GM23338 (cell line): ENCODE measurements around the gene WDR62. TPM values are rescaled to one million over a fixed set of nuclear protein-coding genes. Genes with fewer than 3 reads are reported as not detected.

ENCODE experiments used
- ATAC-seq: fragments of 200-7000 bp; cut with Tn5 transposase; 3 replicates; pipeline ENCODE4 v1.9.1; 2020
- DNase-seq: peaks from one replicate; pipeline ENCODE4 v3.0.0-alpha.2; 2015; ENCODE audit warnings: low spot score
- H2AFZ ChIP-seq: fragments of 200-600 bp; sonication (generic); 2 replicates; pipeline ENCODE4 v1.8.0; 2016; ENCODE audit warnings: antibody characterized with exemption, mild to moderate bottlenecking, moderate library complexity
- H3F3A ChIP-seq: fragments of 200-600 bp; sonication (generic); replicated peaks from 2 replicates; pipeline ENCODE4 v1.8.0; 2017; ENCODE audit warnings: antibody characterized with exemption, mixed run types, low read depth
- H3K27ac ChIP-seq: fragments of 200-600 bp; sonication (generic); 2 replicates; pipeline ENCODE4 v1.6.1; 2016; ENCODE audit warnings: low read depth
- H3K27me3 ChIP-seq: fragments of 200-600 bp; sonication (generic); 2 replicates; pipeline ENCODE4 v1.8.0; 2016; ENCODE audit warnings: mild to moderate bottlenecking, mixed run types, moderate library complexity; ENCODE audit not compliant: insufficient read depth
- H3K36me3 ChIP-seq: fragments of 200-600 bp; sonication (generic); 2 replicates; pipeline ENCODE4 v1.8.0; 2016; ENCODE audit warnings: mild to moderate bottlenecking; ENCODE audit not compliant: insufficient read depth
- H3K4me1 ChIP-seq: fragments of 200-600 bp; sonication (generic); 2 replicates; pipeline ENCODE4 v1.8.0; 2016; ENCODE audit warnings: mild to moderate bottlenecking, moderate library complexity; ENCODE audit not compliant: insufficient read depth
- H3K4me2 ChIP-seq: fragments of 200-600 bp; sonication (generic); 2 replicates; pipeline ENCODE4 v1.7.1; 2017; ENCODE audit warnings: mixed run types
- H3K4me3 ChIP-seq: fragments of 200-600 bp; sonication (generic); 2 replicates; pipeline ENCODE4 v1.6.1; 2016; ENCODE audit warnings: mixed run types
- H3K79me2 ChIP-seq: fragments of 200-600 bp; sonication (generic); replicated peaks from 2 replicates; pipeline ENCODE4 v1.8.0; 2017; ENCODE audit warnings: mild to moderate bottlenecking; ENCODE audit not compliant: insufficient read depth
- H3K9me2 ChIP-seq: fragments of 200-600 bp; sonication (generic); 2 replicates; pipeline ENCODE4 v1.8.0; 2017; ENCODE audit not compliant: insufficient read depth
- H4K20me1 ChIP-seq: fragments of 200-600 bp; sonication (generic); replicated peaks from 2 replicates; pipeline ENCODE4 v1.8.0; 2017; ENCODE audit warnings: mild to moderate bottlenecking; ENCODE audit not compliant: insufficient read depth
- H3K27ac Mint-ChIP-seq: 2 replicates; pipeline ENCODE4 v1.8.0; 2020; ENCODE audit warnings: inconsistent platforms, mild to moderate bottlenecking, moderate library complexity, mixed read lengths
- H3K27me3 Mint-ChIP-seq: 3 replicates; pipeline ENCODE4 v1.8.0; 2022; ENCODE audit warnings: low read depth, mild to moderate bottlenecking, moderate library complexity, mixed read lengths, inconsistent platforms; ENCODE audit not compliant: insufficient read depth, poor library complexity
- H3K36me3 Mint-ChIP-seq: 3 replicates; pipeline ENCODE4 v1.8.0; 2021; ENCODE audit warnings: low read depth, mild to moderate bottlenecking, inconsistent platforms, moderate library complexity, mixed read lengths
- H3K4me1 Mint-ChIP-seq: 3 replicates; pipeline ENCODE4 v1.8.0; 2020; ENCODE audit warnings: mild to moderate bottlenecking, inconsistent platforms, mixed read lengths
- H3K4me3 Mint-ChIP-seq: 3 replicates; pipeline ENCODE4 v1.8.0; 2021; ENCODE audit warnings: moderate library complexity, mild to moderate bottlenecking, inconsistent platforms, mixed read lengths
- H3K9me3 Mint-ChIP-seq: 3 replicates; pipeline ENCODE4 v1.8.0; 2020; ENCODE audit warnings: moderate library complexity, mild to moderate bottlenecking, inconsistent platforms, mixed read lengths
- CREB1 ChIP-seq: fragments of 250-450 bp; sonication (Bioruptor Pico); IDR thresholded peaks from 2 replicates; pipeline ENCODE4 v1.5.0; 2020; ENCODE audit warnings: low read depth, mild to moderate bottlenecking, moderate library complexity
- CTCF ChIP-seq, 2 experiments: fragments of 200-600 bp in 1 of 2; sonication (generic) in 1 of 2; conservative IDR thresholded peaks; 2 replicates each; pipeline versions ENCODE4 v1.5.1 to v1.6.1; 2016 to 2017; ENCODE audit warnings: antibody characterized with exemption in 2 of 2, low read depth in 2 of 2, mild to moderate bottlenecking in 2 of 2, moderate library complexity in 1 of 2
- ETS1 ChIP-seq: IDR thresholded peaks from 2 replicates; pipeline ENCODE4 v1.6.1; 2016; ENCODE audit warnings: antibody characterized with exemption
- EZH2 ChIP-seq: fragments of 200-600 bp; sonication (generic); IDR thresholded peaks from one replicate; pipeline ENCODE4 v1.8.0; 2017; ENCODE audit warnings: antibody characterized with exemption, mild to moderate bottlenecking, low read depth; ENCODE audit not compliant: unreplicated experiment
- EZH2phosphoT487 ChIP-seq: fragments of 200-600 bp; sonication (generic); IDR thresholded peaks from one replicate; pipeline ENCODE4 v1.8.1; 2018; ENCODE audit warnings: antibody characterized with exemption; ENCODE audit not compliant: unreplicated experiment
- JUNB ChIP-seq: IDR thresholded peaks from one replicate; pipeline ENCODE4 v1.6.1; 2016; ENCODE audit warnings: antibody characterized with exemption; ENCODE audit not compliant: unreplicated experiment
- NANOG ChIP-seq: IDR thresholded peaks from 2 replicates; pipeline ENCODE4 v1.6.1; 2016; ENCODE audit warnings: antibody characterized with exemption, borderline replicate concordance
- POLR2AphosphoS5 ChIP-seq: IDR thresholded peaks from 2 replicates; pipeline ENCODE4 v1.6.1; 2016; ENCODE audit warnings: antibody characterized with exemption, low read depth
- STAT1 ChIP-seq: IDR thresholded peaks from one replicate; pipeline ENCODE4 v1.6.1; 2016; ENCODE audit warnings: antibody characterized with exemption; ENCODE audit not compliant: unreplicated experiment
- ZNF114 ChIP-seq: fragments of 250-450 bp; sonication (Bioruptor Pico); IDR thresholded peaks from 2 replicates; pipeline ENCODE4 v1.5.0; 2020; ENCODE audit warnings: mild to moderate bottlenecking, moderate library complexity
- ZNF331 ChIP-seq: fragments of 250-450 bp; sonication (Bioruptor Pico); IDR thresholded peaks from 2 replicates; pipeline ENCODE4 v1.5.0; 2020; ENCODE audit warnings: low read depth, mild to moderate bottlenecking, moderate library complexity
- ZNF462 ChIP-seq: fragments of 250-450 bp; sonication (Bioruptor Pico); IDR thresholded peaks from 2 replicates; pipeline ENCODE4 v1.5.0; 2020; ENCODE audit warnings: mild to moderate bottlenecking, moderate library complexity
- polyA plus RNA-seq: library from polyadenylated mRNA; unstranded; fragments of >200 nt; fragmentation: Nextera tagmentation; extraction: Ambion mirVana; gene quantifications from 2 replicates; pipeline ENCODE4 v1.2.1, GENCODE V29; 2016
- total RNA-seq: library from RNA; depleted of rRNA; stranded (reverse); fragments of >200 nt; shearing (Covaris generic); gene quantifications from 2 replicates; pipeline ENCODE4 v1.2.3, GENCODE V29; 2014
- TF ChIP-seq, protein P1 (sequence below): IDR thresholded peaks from one replicate; pipeline ENCODE4 v1.6.1; 2018; ENCODE audit warnings: antibody characterized with exemption; ENCODE audit not compliant: unreplicated experiment

WDR62 gene
- total and polyA plus RNA-seq, 2 experiments from 2014 or later: 14.1 to 45.4 TPM

DNA sequence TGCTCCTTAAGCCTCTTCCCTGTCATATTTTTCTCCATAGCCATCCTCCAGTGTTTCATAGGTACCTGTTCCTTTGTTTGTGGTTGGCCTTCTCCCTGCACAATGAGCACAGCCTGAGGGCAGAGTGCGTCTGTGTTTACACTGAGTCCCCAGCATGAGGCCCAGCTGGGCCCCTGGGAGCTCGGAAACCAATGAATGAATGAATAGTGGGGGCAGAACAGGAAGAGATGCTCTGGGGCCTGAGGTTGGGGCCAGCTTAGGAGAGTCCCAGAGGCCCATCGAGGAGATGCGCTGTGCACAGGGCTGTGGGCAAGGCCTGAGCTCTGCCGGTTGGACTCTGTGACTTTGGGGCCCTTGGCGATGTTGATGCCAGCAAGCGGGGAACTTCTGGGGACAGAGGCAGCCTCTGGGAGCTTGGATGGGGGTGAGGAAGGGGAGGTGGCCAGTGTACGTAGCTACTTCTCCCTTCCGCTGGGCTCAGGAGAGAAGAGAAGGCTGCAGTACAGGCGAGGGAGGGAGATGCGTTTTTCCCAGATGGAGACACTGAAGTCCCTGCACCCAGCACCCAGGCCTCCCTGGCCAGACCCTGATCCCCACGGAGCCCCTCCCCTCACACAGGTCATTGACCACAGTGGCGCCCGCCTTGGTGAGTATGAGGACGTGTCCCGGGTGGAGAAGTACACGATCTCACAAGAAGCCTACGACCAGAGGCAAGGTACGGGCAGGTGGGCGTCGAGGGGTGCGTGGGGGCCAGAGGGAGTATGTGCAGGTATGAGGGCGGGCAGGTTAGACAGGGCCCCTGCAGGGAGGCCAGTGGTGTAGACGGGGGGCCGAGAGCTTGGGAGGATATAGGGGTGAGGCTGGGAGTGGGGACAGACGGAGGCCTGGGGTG, 65.6 kb downstream of the WDR62 start:
- H3K27ac Mint-ChIP-seq: peak overlapping the region; percentile 68
- no peak for DNase-seq
- Histone ChIP-seq H4K20me1 (0 out of 2 replicates have a peak, but pooled peaks cover 4% of the 10 kb centered on the region), H3K9me2 (no peaks in the 10 kb centered on the region), H2AFZ (no peak overlapping the region), H3K4me1 (peaks cover 8% of the 10 kb centered on the region; the same call in 1 of the 2 replicates), H3F3A (peaks cover 16% of the 10 kb centered on the region), H3K27me3 (no peaks in the 10 kb centered on the region), H3K4me2 (no peak overlapping the region), H3K36me3 (no peaks in the 10 kb centered on the region; the same call in 1 of the 2 replicates), H3K4me3 (no peak overlapping the region), H3K79me2 (peaks cover 13% of the 10 kb centered on the region), H3K27ac (peak overlapping the region; percentile 45; the same call in 1 of the 2 replicates)
- peaks cover 15% of the 10 kb centered on the region for H3K4me1 Mint-ChIP-seq
- H3K4me3 Mint-ChIP-seq: peak overlapping the region; percentile 20; the same call in 1 of the 3 replicates
- peaks cover 61% of the 10 kb centered on the region for H3K36me3 Mint-ChIP-seq
- TF ChIP-seq STAT1: no peak
- no peak for TF ChIP-seq EZH2phosphoT487
- no peak for TF ChIP-seq ZNF114 (CRISPR knock-in tag)
- no peak for TF ChIP-seq EZH2
- TF ChIP-seq CREB1: no peak
- no peak for TF ChIP-seq ZNF462 (CRISPR knock-in tag)
- TF ChIP-seq JUNB: no peak
- no peak for TF ChIP-seq ZNF331
- no peak for TF ChIP-seq NANOG
- no peak for TF ChIP-seq ETS1
- TF ChIP-seq, protein P1, sequence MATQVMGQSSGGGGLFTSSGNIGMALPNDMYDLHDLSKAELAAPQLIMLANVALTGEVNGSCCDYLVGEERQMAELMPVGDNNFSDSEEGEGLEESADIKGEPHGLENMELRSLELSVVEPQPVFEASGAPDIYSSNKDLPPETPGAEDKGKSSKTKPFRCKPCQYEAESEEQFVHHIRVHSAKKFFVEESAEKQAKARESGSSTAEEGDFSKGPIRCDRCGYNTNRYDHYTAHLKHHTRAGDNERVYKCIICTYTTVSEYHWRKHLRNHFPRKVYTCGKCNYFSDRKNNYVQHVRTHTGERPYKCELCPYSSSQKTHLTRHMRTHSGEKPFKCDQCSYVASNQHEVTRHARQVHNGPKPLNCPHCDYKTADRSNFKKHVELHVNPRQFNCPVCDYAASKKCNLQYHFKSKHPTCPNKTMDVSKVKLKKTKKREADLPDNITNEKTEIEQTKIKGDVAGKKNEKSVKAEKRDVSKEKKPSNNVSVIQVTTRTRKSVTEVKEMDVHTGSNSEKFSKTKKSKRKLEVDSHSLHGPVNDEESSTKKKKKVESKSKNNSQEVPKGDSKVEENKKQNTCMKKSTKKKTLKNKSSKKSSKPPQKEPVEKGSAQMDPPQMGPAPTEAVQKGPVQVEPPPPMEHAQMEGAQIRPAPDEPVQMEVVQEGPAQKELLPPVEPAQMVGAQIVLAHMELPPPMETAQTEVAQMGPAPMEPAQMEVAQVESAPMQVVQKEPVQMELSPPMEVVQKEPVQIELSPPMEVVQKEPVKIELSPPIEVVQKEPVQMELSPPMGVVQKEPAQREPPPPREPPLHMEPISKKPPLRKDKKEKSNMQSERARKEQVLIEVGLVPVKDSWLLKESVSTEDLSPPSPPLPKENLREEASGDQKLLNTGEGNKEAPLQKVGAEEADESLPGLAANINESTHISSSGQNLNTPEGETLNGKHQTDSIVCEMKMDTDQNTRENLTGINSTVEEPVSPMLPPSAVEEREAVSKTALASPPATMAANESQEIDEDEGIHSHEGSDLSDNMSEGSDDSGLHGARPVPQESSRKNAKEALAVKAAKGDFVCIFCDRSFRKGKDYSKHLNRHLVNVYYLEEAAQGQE: no peak
- no peak for TF ChIP-seq POLR2AphosphoS5
- no peak for TF ChIP-seq CTCF (conservative IDR thresholded peaks at IDR 0.05; ENCODE audit: low read depth in 2 of 2)
- no peaks in the 10 kb centered on the region; the same call in 2 of the 3 replicates for H3K9me3 Mint-ChIP-seq
- ATAC-seq: no peak
- H3K27me3 Mint-ChIP-seq: peaks cover 7% of the 10 kb centered on the region
